Fibroblast of the aortic adventitia (primary cell): ENCODE results near the gene PUM2. TPM values are rescaled to one million over a fixed set of nuclear protein-coding genes. Genes with fewer than 3 reads are reported as not detected.
A peak's percentile ranks its signal among the peaks of the same experiment; 100 is the strongest.

Source experiments
- DNase-seq: peaks from one replicate; pipeline ENCODE4 v3.0.0-alpha.2; 2010; ENCODE audit warnings: low read depth
- H3K4me3 ChIP-seq: 2 replicates; pipeline ENCODE4 v1.5.1; 2011; ENCODE audit warnings: low read depth, mild to moderate bottlenecking, control low read depth, low read length, moderate library complexity
- CTCF ChIP-seq: IDR thresholded peaks from 2 replicates; pipeline ENCODE4 v1.5.1; 2011; ENCODE audit warnings: mild to moderate bottlenecking, low read length, control low read depth, inconsistent platforms; ENCODE audit not compliant: insufficient read depth
- total RNA-seq: library from RNA; depleted of rRNA; stranded (reverse); fragments of >200 nt; gene quantifications from 2 replicates; pipeline ENCODE4 v1.2.3, GENCODE V29; 2012; ENCODE audit warnings: low replicate concordance

The PUM2 gene
- total RNA-seq, 1 donor = 50.0 TPM

- DNase-seq = peak; percentile 65
- peak; percentile 92 for TF ChIP-seq CTCF
- H3K4me3 ChIP-seq = no peak overlapping the region
Observed at GRCh38 chr2:20326163-20326780, 24.4 kb downstream of the PUM2 start.

GRCh38 chr2:20322527-20323300, 27.9 kb downstream of the PUM2 start:
- DNase-seq = no peak
- no peak for TF ChIP-seq CTCF
- no peak overlapping the region for H3K4me3 ChIP-seq

- TF ChIP-seq CTCF = no peak
- no peak for DNase-seq
- no peak overlapping the region for H3K4me3 ChIP-seq
Observed at GRCh38 chr2:20317690-20318089, 33.0 kb downstream of the PUM2 start.

- DNase-seq = no peak
- TF ChIP-seq CTCF = no peak
Observed at GRCh38 chr2:20317197-20317596, 33.4 kb downstream of the PUM2 start.

GRCh38 chr2:20314562-20315501, 35.8 kb downstream of the PUM2 start:
- no peak overlapping the region for H3K4me3 ChIP-seq
- no peak for TF ChIP-seq CTCF
- DNase-seq = no peak

More at GRCh38 chr2:20317197-20317596, 33.4 kb downstream of the PUM2 start:
- H3K4me3 ChIP-seq = no peak overlapping the region

- no peak for TF ChIP-seq CTCF
- DNase-seq = no peak
- H3K4me3 ChIP-seq = no peak overlapping the region
Observed at GRCh38 chr2:20313659-20314058, 37.0 kb downstream of the PUM2 start.
